Smooth muscle cell (in vitro differentiated cells): ENCODE results near the gene TPSD1. TPM values are rescaled to one million over a fixed set of nuclear protein-coding genes. Genes with fewer than 3 reads are reported as not detected.
"Not testable (repeated sequence)": the region's sequence is repeated elsewhere in the genome, so short reads cannot be mapped to it uniquely, and the experiment has no call there.

Experiments used
- DNase-seq: peaks from one replicate; lab custom pipeline; 2025; ENCODE audit not compliant: unreplicated experiment; lab: John Stamatoyannopoulos, UW
- H2AFZ ChIP-seq: fragments of 200-600 bp; sonication (generic); 2 replicates; pipeline ENCODE4 v1.6.0; 2016; ENCODE audit warnings: antibody characterized with exemption, low read depth, mild to moderate bottlenecking
- H3F3A ChIP-seq: fragments of 200-600 bp; sonication (generic); 2 replicates; pipeline ENCODE4 v1.6.0; 2017; ENCODE audit warnings: antibody characterized with exemption, low read depth
- H3K27ac ChIP-seq: fragments of 200-600 bp; sonication (generic); 2 replicates; pipeline ENCODE4 v1.5.1; 2016; ENCODE audit warnings: low read depth, mild to moderate bottlenecking
- H3K27me3 ChIP-seq: fragments of 200-600 bp; sonication (generic); 2 replicates; pipeline ENCODE4 v1.6.1; 2016; ENCODE audit warnings: low read depth, mild to moderate bottlenecking
- H3K36me3 ChIP-seq: fragments of 200-600 bp; sonication (generic); 2 replicates; pipeline ENCODE4 v1.5.1; 2016; ENCODE audit warnings: low read depth
- H3K4me1 ChIP-seq: fragments of 200-600 bp; sonication (generic); 2 replicates; pipeline ENCODE4 v1.5.1; 2016; ENCODE audit warnings: low read depth
- H3K4me2 ChIP-seq: fragments of 200-600 bp; sonication (generic); 2 replicates; pipeline ENCODE4 v1.6.0; 2016; ENCODE audit warnings: mild to moderate bottlenecking
- H3K4me3 ChIP-seq: fragments of 200-600 bp; sonication (generic); 2 replicates; pipeline ENCODE4 v1.5.1; 2016; ENCODE audit warnings: mild to moderate bottlenecking
- H3K79me2 ChIP-seq: fragments of 200-600 bp; sonication (generic); 2 replicates; pipeline ENCODE4 v1.6.0; 2016; ENCODE audit warnings: low read depth, mild to moderate bottlenecking
- H3K9ac ChIP-seq: fragments of 200-600 bp; sonication (generic); 2 replicates; pipeline ENCODE4 v1.6.0; 2016; ENCODE audit warnings: low read depth
- H3K9me3 ChIP-seq: fragments of 200-600 bp; sonication (generic); replicated peaks from 2 replicates; pipeline ENCODE4 v1.5.1; 2016; ENCODE audit warnings: low read depth
- H4K20me1 ChIP-seq: fragments of 200-600 bp; sonication (generic); 2 replicates; pipeline ENCODE4 v1.6.0; 2016; ENCODE audit warnings: low read depth
- WGBS: methylation state at CpG from one replicate; pipeline ENCODE4 v1.1.7; 2016; ENCODE audit warnings: low lambda C conversion rate; 5-methylcytosine and 5-hydroxymethylcytosine counted together
- polyA plus RNA-seq: library from polyadenylated mRNA; unstranded; fragments of >200 nt; fragmentation: Nextera tagmentation; extraction: Ambion mirVana; gene quantifications from 2 replicates; pipeline ENCODE4 v1.2.1, GENCODE V29; 2016
- total RNA-seq: library from RNA; depleted of rRNA; stranded (reverse); fragments of >200 nt; gene quantifications from 2 replicates; pipeline ENCODE4 v1.2.3, GENCODE V29; 2014
- TF ChIP-seq, protein P1 (sequence below): fragments of 200-600 bp; sonication (generic); IDR thresholded peaks from 2 replicates; pipeline ENCODE4 v1.5.1; 2017; ENCODE audit warnings: borderline replicate concordance, mild to moderate bottlenecking, antibody characterized with exemption; ENCODE audit not compliant: insufficient read depth, poor library complexity, severe bottlenecking

The TPSD1 gene
- total and polyA plus RNA-seq, 2 experiments from 2014 or later: not detected

DNA sequence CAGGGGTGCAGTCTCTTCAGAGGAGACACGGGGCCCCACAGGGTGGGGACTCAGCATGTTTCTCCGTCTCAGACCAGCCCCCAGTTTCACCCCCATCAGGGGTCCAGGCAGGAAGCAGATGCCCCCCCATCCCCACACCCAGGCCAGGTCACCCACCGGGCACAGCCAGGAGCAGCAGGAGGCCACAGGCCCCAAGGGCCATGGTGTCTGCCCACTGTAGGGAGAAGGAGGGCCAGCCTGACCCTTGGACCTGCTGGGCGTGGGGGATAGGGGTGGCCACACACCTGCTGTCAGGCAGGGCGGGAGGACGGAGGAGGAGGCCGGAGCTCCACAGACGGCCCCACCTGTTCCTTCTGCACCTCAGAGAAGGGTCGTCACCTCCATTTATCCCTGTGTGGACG lies 30.8 kb upstream of the TPSD1 start, which contains the start of gene TPSG1:
TPSG1 (minus strand) TSS at position 218 of the 401 bp plus-strand sequence; CDS start at position 202, 16 bp downstream.
- H3K27ac ChIP-seq: no peak within 1 kb of the TSS
- no peaks in the 10 kb centered on the region for H3K36me3 ChIP-seq
- no peak within 1 kb of the TSS for H3K9ac ChIP-seq
- H3K27me3 ChIP-seq: no peaks in the 10 kb centered on the region
- no peaks in the 10 kb centered on the region for H3F3A ChIP-seq
- no peaks in the 10 kb centered on the region for H3K79me2 ChIP-seq
- no peaks in the 10 kb centered on the region for H3K4me1 ChIP-seq
- no peaks in the 10 kb centered on the region for H3K9me3 ChIP-seq
- H2AFZ ChIP-seq: no peak within 1 kb of the TSS
- H3K4me2 ChIP-seq: no peak within 1 kb of the TSS
- no peaks in the 10 kb centered on the region for H4K20me1 ChIP-seq
- TF ChIP-seq, protein P1, sequence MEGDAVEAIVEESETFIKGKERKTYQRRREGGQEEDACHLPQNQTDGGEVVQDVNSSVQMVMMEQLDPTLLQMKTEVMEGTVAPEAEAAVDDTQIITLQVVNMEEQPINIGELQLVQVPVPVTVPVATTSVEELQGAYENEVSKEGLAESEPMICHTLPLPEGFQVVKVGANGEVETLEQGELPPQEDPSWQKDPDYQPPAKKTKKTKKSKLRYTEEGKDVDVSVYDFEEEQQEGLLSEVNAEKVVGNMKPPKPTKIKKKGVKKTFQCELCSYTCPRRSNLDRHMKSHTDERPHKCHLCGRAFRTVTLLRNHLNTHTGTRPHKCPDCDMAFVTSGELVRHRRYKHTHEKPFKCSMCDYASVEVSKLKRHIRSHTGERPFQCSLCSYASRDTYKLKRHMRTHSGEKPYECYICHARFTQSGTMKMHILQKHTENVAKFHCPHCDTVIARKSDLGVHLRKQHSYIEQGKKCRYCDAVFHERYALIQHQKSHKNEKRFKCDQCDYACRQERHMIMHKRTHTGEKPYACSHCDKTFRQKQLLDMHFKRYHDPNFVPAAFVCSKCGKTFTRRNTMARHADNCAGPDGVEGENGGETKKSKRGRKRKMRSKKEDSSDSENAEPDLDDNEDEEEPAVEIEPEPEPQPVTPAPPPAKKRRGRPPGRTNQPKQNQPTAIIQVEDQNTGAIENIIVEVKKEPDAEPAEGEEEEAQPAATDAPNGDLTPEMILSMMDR: no peak
- WGBS: 84% methylated on average over 10 of the region's 10 CpGs
- no peak within 1 kb of the TSS for H3K4me3 ChIP-seq
- no peak for DNase-seq

DNA sequence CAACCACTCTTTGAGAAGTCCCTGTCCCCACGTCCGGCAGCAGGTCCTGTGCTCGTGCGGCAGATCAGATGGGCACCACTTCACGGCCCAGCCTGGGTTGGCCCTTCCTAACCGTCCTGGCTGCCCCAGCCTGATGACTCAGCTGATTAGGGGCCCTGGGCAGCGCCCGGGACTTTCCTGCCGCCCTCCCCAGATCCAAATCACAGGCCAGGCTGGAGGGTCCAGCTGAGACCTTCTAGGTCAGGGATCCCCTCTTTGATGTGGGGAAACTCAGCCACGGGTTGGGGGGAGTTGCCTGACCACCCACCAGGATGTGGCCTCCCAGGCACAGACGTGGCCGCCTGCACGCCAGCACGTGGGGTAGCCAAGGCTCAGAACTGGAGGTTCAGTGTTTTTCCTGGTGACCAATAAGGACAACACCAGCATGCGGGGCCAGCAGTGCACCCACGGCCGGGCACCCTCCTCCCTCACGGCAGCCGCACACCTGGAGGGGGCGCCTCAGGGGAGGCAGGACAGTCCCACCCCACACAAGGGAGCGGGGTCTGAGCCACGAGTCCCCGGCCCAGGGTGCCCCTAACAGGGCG lies 30.0 kb upstream of the TPSD1 start:
- not testable (repeated sequence) for H3K9ac ChIP-seq, DNase-seq, H4K20me1 ChIP-seq, H2AFZ ChIP-seq, H3K79me2 ChIP-seq, H3K9me3 ChIP-seq, H3K36me3 ChIP-seq, H3K4me2 ChIP-seq, H3K4me3 ChIP-seq, H3K4me1 ChIP-seq, H3K27me3 ChIP-seq, H3K27ac ChIP-seq, H3F3A ChIP-seq
- 75% methylated on average over 24 of the region's 24 CpGs for WGBS

DNA sequence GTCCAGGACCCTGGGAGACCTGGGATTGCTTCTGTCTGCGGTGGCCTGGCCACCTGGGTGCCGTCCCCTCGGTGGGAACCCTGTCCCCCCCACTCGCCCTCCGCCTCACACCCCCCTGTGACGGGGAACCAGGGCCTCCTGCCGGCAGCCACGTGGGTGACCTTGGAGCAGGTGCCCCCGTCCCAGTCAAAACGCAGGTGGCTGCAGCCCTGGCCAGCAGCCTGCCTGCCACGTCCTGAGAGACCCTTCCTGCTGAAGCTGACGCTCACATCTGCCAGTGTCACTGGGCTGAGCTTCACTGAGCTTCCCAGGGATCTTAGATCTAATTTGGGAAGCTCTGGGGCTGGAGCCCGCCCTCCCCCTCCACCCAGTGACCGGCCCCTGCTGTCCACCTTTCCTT lies 29.2 kb upstream of the TPSD1 start:
- 78% methylated on average over 14 of the region's 14 CpGs for WGBS
- not testable (repeated sequence) for H3F3A ChIP-seq, DNase-seq, H3K4me2 ChIP-seq, H3K4me1 ChIP-seq, H3K4me3 ChIP-seq, H3K36me3 ChIP-seq, H3K27ac ChIP-seq, H3K9ac ChIP-seq, H2AFZ ChIP-seq, H3K79me2 ChIP-seq, H3K27me3 ChIP-seq, H4K20me1 ChIP-seq, H3K9me3 ChIP-seq

DNA sequence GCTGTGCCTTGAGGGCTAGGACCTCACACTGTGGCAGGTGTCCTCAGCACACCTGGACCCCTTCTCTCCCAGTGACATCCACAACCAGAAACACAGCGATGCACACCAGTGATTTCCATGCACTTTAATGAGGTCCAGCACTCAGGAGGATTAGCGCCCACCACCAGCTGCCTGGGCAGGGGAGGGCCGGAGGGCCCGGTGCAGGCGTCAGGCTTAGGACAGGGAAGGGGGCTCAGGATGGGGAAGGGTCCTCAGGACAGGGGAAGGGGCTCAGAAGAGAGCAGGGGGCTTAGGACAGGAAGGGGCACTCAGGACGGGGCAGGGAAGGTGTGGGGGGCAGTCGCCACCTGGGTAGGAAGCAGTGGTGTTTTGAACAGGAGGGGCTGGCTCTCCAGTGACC lies 27.6 kb upstream of the TPSD1 start:
- not testable (repeated sequence) for H3K4me3 ChIP-seq, H2AFZ ChIP-seq, H3K4me1 ChIP-seq, DNase-seq, H4K20me1 ChIP-seq, H3K9ac ChIP-seq, H3F3A ChIP-seq, H3K79me2 ChIP-seq, H3K9me3 ChIP-seq, H3K36me3 ChIP-seq, H3K27ac ChIP-seq, H3K27me3 ChIP-seq, H3K4me2 ChIP-seq
- WGBS: 94% methylated on average over 6 of the region's 7 CpGs

DNA sequence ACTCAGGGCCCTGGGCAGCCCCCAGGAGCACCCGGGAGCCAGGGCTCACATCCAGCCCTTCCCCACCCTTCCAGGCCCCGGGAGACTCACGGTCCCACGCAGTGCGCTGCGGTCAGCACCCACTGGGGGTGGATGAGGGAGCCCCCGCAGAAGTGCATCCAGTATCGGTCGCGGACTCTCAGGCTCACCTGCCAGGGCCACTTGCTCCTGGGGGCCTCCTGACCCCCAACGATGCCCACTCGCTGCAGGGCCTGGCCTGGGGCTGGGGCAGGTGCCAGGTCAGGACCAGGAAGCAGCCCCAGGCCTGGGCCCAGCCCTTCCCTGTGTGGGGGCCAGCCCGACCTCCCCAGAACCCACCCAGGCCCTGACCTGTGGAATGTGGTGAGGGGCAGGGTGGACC lies 26.4 kb upstream of the TPSD1 start:
- not testable (repeated sequence) for H3K27me3 ChIP-seq, H3F3A ChIP-seq, H4K20me1 ChIP-seq, H3K27ac ChIP-seq, DNase-seq, H3K9ac ChIP-seq, H3K36me3 ChIP-seq, H2AFZ ChIP-seq, H3K4me2 ChIP-seq, H3K9me3 ChIP-seq, H3K4me1 ChIP-seq, H3K4me3 ChIP-seq, H3K79me2 ChIP-seq
- WGBS: 94% methylated on average over 11 of the region's 13 CpGs

DNA sequence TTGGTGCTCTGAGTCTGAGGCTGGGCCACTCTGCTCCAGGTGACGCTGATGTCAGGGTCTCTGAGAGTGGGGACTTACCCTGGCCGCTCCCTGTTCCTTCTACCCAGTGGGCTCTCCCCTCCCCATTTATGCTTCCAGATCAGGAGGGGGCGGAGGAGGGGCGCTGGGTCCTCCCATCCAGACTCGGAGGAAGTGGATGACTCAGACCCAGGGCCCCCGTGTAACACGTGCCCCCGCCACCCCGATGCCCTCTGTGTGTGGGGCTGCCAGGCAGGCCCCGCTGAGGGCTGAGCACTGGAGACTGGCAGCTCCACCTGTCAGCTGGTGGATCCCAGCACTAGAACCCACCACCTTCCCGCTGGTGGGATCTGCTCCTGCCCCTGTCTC lies 25.8 kb upstream of the TPSD1 start, which contains the start of gene TPSB2:
TPSB2 (minus strand) TSS at position 101 of the 387 bp plus-strand sequence. CDS start 233 bp downstream, outside the sequence.
- H3K9me3 ChIP-seq, DNase-seq, H3K79me2 ChIP-seq, H3K27me3 ChIP-seq, H3K4me3 ChIP-seq, H3K9ac ChIP-seq, H3K36me3 ChIP-seq, H3F3A ChIP-seq, H4K20me1 ChIP-seq, H2AFZ ChIP-seq, H3K4me1 ChIP-seq, H3K27ac ChIP-seq, H3K4me2 ChIP-seq: not testable (repeated sequence)
- WGBS: 100% methylated on average over 1 of the region's 11 CpGs

DNA sequence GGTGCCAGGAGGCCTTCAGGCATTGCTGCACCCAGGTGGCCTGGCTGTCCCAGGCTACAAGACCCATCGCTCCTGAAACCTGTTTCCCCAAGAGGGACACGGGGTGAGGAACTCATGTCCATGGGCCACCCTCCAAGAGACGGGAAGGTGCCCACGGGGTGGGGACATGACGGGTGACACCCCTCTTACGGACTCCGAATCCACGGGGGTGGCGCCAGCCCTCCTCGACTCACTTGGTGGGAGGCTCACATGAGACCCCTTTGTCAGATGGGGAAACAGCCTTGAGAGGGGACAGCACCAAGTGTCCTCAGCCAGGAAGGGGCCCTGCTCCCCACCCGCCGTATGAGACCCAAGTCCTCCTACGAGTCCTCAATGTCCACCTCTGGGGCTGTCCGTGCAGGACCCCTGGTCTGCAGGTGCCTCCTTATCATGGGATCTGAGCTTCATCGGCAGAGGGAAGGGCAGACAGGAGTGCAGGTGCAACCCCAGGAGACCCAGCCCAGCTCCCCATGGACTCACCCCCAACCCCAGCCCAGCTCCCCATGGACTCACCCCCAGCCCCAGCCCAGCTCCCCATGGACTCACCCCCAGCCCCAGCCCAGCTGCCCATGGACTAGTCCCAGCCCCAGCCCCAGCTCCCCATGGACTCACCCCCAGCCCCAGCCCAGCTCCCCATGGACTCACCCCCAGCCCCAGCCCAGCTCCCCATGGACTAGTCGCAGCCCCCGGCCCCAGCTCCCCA lies 25.2 kb upstream of the TPSD1 start:
- H3K4me1 ChIP-seq, H3K27ac ChIP-seq, H2AFZ ChIP-seq, H4K20me1 ChIP-seq, H3K9ac ChIP-seq, H3K79me2 ChIP-seq, H3K9me3 ChIP-seq, DNase-seq, H3K4me2 ChIP-seq, H3F3A ChIP-seq, H3K4me3 ChIP-seq, H3K36me3 ChIP-seq, H3K27me3 ChIP-seq: not testable (repeated sequence)
- 92% methylated on average over 15 of the region's 17 CpGs for WGBS

DNA sequence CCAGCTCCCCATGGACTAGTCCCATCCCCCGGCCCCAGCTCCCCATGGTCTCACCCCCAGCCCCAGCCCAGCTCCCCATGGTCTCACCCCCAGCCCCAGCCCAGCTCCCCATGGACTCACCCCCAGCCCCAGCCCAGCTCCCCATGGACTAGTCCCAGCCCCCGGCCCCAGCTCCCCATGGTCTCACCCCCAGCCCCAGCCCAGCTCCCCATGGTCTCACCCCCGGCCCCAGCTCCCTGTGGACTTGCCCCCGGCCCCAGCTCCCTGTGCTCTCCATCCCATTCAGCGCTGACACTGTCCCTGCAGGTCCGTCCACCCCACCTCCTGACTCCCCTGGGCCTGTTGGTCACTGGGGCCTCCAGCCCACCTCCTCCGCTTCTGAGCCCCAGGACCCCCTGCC lies 24.6 kb upstream of the TPSD1 start:
- not testable (repeated sequence) for H3K79me2 ChIP-seq, H3K4me2 ChIP-seq, H3K27ac ChIP-seq, H3K36me3 ChIP-seq, H2AFZ ChIP-seq, H3K27me3 ChIP-seq, H3K4me1 ChIP-seq, H3K9me3 ChIP-seq, H3F3A ChIP-seq, DNase-seq, H3K4me3 ChIP-seq, H4K20me1 ChIP-seq, H3K9ac ChIP-seq
- WGBS: 92% methylated on average over 2 of the region's 7 CpGs
